OCI-LY7 (cell line): ENCODE data around the gene PLCXD3. TPM values are rescaled to one million over a fixed set of nuclear protein-coding genes. Genes with fewer than 3 reads are reported as not detected.

Experiments used
- BruUV-seq: library from RNA; stranded (reverse); fragments of 400-500 nt; replicated peaks from 2 replicates; lab custom pipeline; 2021; lab: Mats Ljungman, UMichigan
- CTCF ChIA-PET: fragments of 300-600 bp; sonication (Branson Sonifier 250); formaldehyde crosslinking; loops from one replicate; lab custom pipeline; 2022; ENCODE audit warnings: antibody characterized with exemption; ENCODE audit not compliant: unreplicated experiment; lab: Charles Lee
- POLR2A ChIA-PET: fragments of 300-600 bp; sonication (Branson Sonifier 250); formaldehyde crosslinking; loops from one replicate; lab custom pipeline; 2022; ENCODE audit warnings: antibody characterized with exemption; lab: Charles Lee
- DNase-seq: peaks from one replicate; pipeline ENCODE4 v3.0.0-alpha.2; 2015; ENCODE audit warnings: low spot score
- H2AFZ ChIP-seq: fragments of 200-600 bp; sonication (generic), shearing (Covaris generic); 2 replicates; pipeline ENCODE4 v1.6.1; 2014; ENCODE audit warnings: mild to moderate bottlenecking, antibody characterized with exemption, low read length, moderate library complexity
- H3K27ac ChIP-seq: fragments of 200-600 bp; sonication (generic); 2 replicates; pipeline ENCODE4 v1.5.1; 2014; ENCODE audit warnings: mixed run types, low read depth, mild to moderate bottlenecking, moderate library complexity, low read length, inconsistent platforms; ENCODE audit not compliant: poor library complexity, severe bottlenecking
- H3K36me3 ChIP-seq: fragments of 200-600 bp; sonication (generic); 2 replicates; pipeline ENCODE4 v1.6.1; 2014; ENCODE audit warnings: mild to moderate bottlenecking, antibody characterized with exemption, low read length, moderate library complexity, mixed read lengths; ENCODE audit not compliant: insufficient read depth
- H3K4me1 ChIP-seq: fragments of 200-600 bp; sonication (generic); 2 replicates; pipeline ENCODE4 v1.5.1; 2014; ENCODE audit warnings: mild to moderate bottlenecking, low read length; ENCODE audit not compliant: insufficient read depth, poor library complexity, severe bottlenecking
- H3K4me2 ChIP-seq: fragments of 200-600 bp; sonication (generic); 2 replicates; pipeline ENCODE4 v1.6.1; 2014; ENCODE audit warnings: mild to moderate bottlenecking, low read length
- H3K4me3 ChIP-seq: fragments of 200-600 bp; sonication (generic); 2 replicates; pipeline ENCODE4 v1.5.1; 2014; ENCODE audit warnings: mild to moderate bottlenecking, low read depth, low read length; ENCODE audit not compliant: poor library complexity, severe bottlenecking
- H3K79me2 ChIP-seq: fragments of 200-600 bp; sonication (generic); 2 replicates; pipeline ENCODE4 v1.6.1; 2016; ENCODE audit warnings: low read depth, mild to moderate bottlenecking, low read length, moderate library complexity, mixed read lengths; ENCODE audit not compliant: insufficient read depth
- H3K9me2 ChIP-seq: fragments of 200-600 bp; sonication (generic); 2 replicates; pipeline ENCODE4 v1.6.1; 2016; ENCODE audit warnings: mild to moderate bottlenecking, low read length, mixed read lengths; ENCODE audit not compliant: insufficient read depth
- H3K9me3 ChIP-seq: fragments of 200-600 bp; sonication (generic); 2 replicates; pipeline ENCODE4 v1.6.1; 2014; ENCODE audit warnings: mild to moderate bottlenecking, mixed run types, low read length, mixed read lengths
- H4K20me1 ChIP-seq: fragments of 200-600 bp; sonication (generic); 2 replicates; pipeline ENCODE4 v1.6.1; 2014; ENCODE audit warnings: mild to moderate bottlenecking, antibody characterized with exemption, low read length, moderate library complexity, mixed read lengths; ENCODE audit not compliant: insufficient read depth
- EZH2phosphoT487 ChIP-seq: fragments of 200-600 bp; sonication (generic); IDR thresholded peaks from 2 replicates; pipeline ENCODE4 v1.6.1; 2018; ENCODE audit warnings: low read depth, borderline replicate concordance, mild to moderate bottlenecking, mixed run types, antibody characterized with exemption, low read length, moderate library complexity, mixed read lengths
- intact Hi-C: fragments of 100-400 bp; cut with micrococcal nuclease; formaldehyde crosslinking; loops from one replicate; pipeline ENCODE4 v1.10.0; 2022; ENCODE audit not compliant: unreplicated experiment
- total RNA-seq, 2 experiments: library from RNA; depleted of rRNA in 1 of 2; stranded (reverse); fragments of >200 nt in 1 of 2; shearing (Covaris generic) in 1 of 2; gene quantifications; 2 replicates each; pipeline ENCODE4 v1.2.3, GENCODE V29; 2014 to 2022
- TF ChIP-seq, protein P1 (sequence below): fragments of 200-600 bp; sonication (generic); conservative IDR thresholded peaks from 2 replicates; pipeline ENCODE4 v1.5.1; 2014; ENCODE audit warnings: mild to moderate bottlenecking, antibody characterized with exemption, low read length, moderate library complexity, mixed read lengths

The PLCXD3 gene
- total RNA-seq, 2 experiments from 2014 or later: not detected

DNA sequence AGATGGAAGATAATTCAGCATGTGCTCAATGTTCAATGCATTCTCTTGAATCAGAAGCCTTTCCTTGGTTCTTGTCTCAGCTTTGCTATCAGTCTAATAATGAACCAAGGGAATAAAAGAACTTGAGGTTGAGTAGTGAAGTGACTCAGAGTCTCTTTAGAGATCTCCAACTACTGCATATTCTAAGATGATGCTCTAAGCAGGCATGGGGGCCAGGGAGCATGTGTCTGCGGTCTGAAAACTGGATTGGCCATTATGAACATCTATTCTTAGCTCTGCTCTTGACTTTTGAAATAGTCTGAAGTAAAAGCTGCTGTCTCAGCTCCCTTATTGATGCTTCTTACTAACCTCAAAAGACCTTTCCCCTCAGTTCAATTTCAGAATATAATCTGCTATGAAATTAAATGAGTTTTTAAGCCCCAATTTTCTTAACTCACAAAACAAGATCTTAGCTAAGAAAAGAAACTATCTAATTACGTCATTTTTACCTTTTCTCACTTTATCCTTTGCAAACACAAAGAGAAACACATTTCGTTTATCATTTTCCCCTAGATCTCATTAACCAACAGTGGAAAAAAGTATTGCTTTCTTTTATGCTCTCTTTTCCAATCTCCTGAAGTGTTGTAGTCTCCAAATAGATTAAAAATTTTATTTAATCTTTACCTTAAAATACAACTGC is 44.8 kb downstream of the PLCXD3 start:
- Histone ChIP-seq H3K9me3 (no peaks in the 10 kb centered on the region), H3K4me3 (no peak overlapping the region), H3K4me2 (no peak overlapping the region), H3K79me2 (no peaks in the 10 kb centered on the region), H3K36me3 (no peaks in the 10 kb centered on the region), H2AFZ (no peak overlapping the region), H3K9me2 (no peaks in the 10 kb centered on the region), H3K4me1 (no peaks in the 10 kb centered on the region), H4K20me1 (no peaks in the 10 kb centered on the region), H3K27ac (no peak overlapping the region)
- CTCF ChIA-PET: no interaction called here
- DNase-seq: no peak
- BruUV-seq: no TSS peak
- TF ChIP-seq, protein P1, sequence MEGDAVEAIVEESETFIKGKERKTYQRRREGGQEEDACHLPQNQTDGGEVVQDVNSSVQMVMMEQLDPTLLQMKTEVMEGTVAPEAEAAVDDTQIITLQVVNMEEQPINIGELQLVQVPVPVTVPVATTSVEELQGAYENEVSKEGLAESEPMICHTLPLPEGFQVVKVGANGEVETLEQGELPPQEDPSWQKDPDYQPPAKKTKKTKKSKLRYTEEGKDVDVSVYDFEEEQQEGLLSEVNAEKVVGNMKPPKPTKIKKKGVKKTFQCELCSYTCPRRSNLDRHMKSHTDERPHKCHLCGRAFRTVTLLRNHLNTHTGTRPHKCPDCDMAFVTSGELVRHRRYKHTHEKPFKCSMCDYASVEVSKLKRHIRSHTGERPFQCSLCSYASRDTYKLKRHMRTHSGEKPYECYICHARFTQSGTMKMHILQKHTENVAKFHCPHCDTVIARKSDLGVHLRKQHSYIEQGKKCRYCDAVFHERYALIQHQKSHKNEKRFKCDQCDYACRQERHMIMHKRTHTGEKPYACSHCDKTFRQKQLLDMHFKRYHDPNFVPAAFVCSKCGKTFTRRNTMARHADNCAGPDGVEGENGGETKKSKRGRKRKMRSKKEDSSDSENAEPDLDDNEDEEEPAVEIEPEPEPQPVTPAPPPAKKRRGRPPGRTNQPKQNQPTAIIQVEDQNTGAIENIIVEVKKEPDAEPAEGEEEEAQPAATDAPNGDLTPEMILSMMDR: no peak
- TF ChIP-seq EZH2phosphoT487: no peak
- intact Hi-C loops: no loop called here
- POLR2A ChIA-PET: no interaction called here

DNA sequence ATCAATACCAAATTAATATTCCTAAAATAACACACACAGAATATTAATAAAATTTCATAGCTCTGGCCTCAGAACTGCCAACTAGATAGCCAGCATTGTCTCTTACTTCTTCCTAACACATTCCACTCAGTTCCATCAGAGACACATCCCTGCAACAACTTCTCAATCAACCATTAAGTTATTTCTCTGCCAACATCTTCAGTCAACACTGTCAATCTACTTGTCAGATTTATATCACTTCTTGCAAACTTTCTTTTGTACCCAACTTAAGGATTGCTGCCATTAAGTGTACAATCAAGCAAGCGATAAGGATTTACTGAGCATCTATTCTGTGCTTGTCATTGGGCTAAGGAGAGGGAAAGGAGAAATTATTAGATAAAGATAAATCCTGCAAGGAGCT is 50.8 kb downstream of the PLCXD3 start:
- H4K20me1 ChIP-seq: no peaks in the 10 kb centered on the region
- CTCF ChIA-PET: no interaction called here

DNA sequence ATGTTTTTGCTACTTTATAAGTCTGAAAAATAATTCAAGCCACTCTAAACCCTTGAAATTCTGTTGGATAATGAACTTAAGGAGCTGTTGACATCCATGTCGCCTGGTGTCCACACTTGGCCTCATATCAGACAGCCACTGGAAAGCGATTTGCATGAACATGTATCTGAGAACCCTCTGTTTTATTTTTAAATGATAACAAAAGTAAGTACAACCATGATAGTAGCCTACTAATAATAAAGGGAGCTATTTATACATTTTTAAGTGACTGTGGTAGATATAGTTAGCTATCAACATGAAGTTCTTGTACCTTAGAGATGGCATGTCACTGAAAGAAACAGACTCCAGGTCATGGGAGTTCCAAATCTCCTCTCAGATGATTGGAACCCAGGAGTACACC is 53.3 kb downstream of the PLCXD3 start:
- no peaks in the 10 kb centered on the region for H3K36me3 ChIP-seq
- H4K20me1 ChIP-seq: no peaks in the 10 kb centered on the region
- ChIA-PET POLR2A (no interaction called here), CTCF (no interaction called here)
- no TSS peak for BruUV-seq
- no peaks in the 10 kb centered on the region for H3K79me2 ChIP-seq
- no peak for TF ChIP-seq EZH2phosphoT487
- TF ChIP-seq, protein P1: no peak
- no peaks in the 10 kb centered on the region for H3K4me1 ChIP-seq
- H3K4me2 ChIP-seq: no peak overlapping the region
- intact Hi-C loops: no loop called here
- DNase-seq: no peak
- no peaks in the 10 kb centered on the region for H3K9me2 ChIP-seq
- H3K9me3 ChIP-seq: no peaks in the 10 kb centered on the region
- no peak overlapping the region for H2AFZ ChIP-seq
- no peak overlapping the region for H3K27ac ChIP-seq
- no peak overlapping the region for H3K4me3 ChIP-seq

More for the DNA sequence above, 50.8 kb downstream of the PLCXD3 start:
- TF ChIP-seq EZH2phosphoT487: no peak
- TF ChIP-seq, protein P1: no peak
- Histone ChIP-seq H3K9me2 (no peaks in the 10 kb centered on the region), H3K4me2 (no peak overlapping the region), H3K79me2 (no peaks in the 10 kb centered on the region), H3K4me3 (no peak overlapping the region), H3K36me3 (no peaks in the 10 kb centered on the region), H3K27ac (no peak overlapping the region), H2AFZ (no peak overlapping the region), H3K9me3 (no peaks in the 10 kb centered on the region), H3K4me1 (no peaks in the 10 kb centered on the region)
- POLR2A ChIA-PET: no interaction called here
- no peak for DNase-seq
- intact Hi-C loops: no loop called here
- no TSS peak for BruUV-seq
